ENCODE results near the gene PRG3. TPM values are rescaled to one million over a fixed set of nuclear protein-coding genes. Genes with fewer than 3 reads are reported as not detected.

The PRG3 gene
- total RNA-seq, 1 experiment from 2014 or later = not detected

- Mint-ChIP-seq H3K36me3 (ENCODE audit: insufficient read depth in 1 of 3, low read depth in 3 of 3) (peaks cover 62 to 75% (median 73%) of the 10 kb centered on the region in 3 experiments), H3K27ac (peak overlapping the region in 1 of 3 experiments; percentile 19; a peak in 2 of 7 replicates), H3K9me3 (no peaks in the 10 kb centered on the region; a peak in 1 of 5 replicates), H3K4me3 (no peak overlapping the region), H3K27me3 (ENCODE audit: low read depth) (peaks cover 1% of the 10 kb centered on the region; the same call in 1 of the 2 replicates), H3K4me1 (peaks cover 25 to 26% of the 10 kb centered on the region in 2 experiments)
- Histone ChIP-seq H2AK5ac (ENCODE audit: insufficient read length, low read length) (no peak overlapping the region), H3K23ac (ENCODE audit: insufficient read length, low read depth, low read length) (no peak overlapping the region), H3K4ac (ENCODE audit: low read depth, low read length) (no peak overlapping the region), H3K9ac (ENCODE audit: extremely low read depth, insufficient read length, low read length) (no peak overlapping the region), H3K9me3 (ENCODE audit: control insufficient read depth, low read depth, low read length) (no peaks in the 10 kb centered on the region), H3K56ac (ENCODE audit: insufficient read length, low read depth, low read length) (no peak overlapping the region), H2BK12ac (ENCODE audit: insufficient read length, low read depth, low read length) (no peak overlapping the region), H2BK20ac (ENCODE audit: low read depth, low read length, poor library complexity, severe bottlenecking) (no peak overlapping the region), H3K79me2 (ENCODE audit: insufficient read depth, low read length) (peaks cover 9% of the 10 kb centered on the region), H3K23me2 (ENCODE audit: insufficient read length, low read depth, low read length, poor library complexity, severe bottlenecking) (peaks cover 13% of the 10 kb centered on the region), H3K4me1 (ENCODE audit: insufficient read depth, low read length) (peaks cover 8% of the 10 kb centered on the region; the same call in 1 of the 2 replicates), H2BK120ac (ENCODE audit: low read depth, low read length, poor library complexity, severe bottlenecking) (no peak overlapping the region), H3K27me3 (ENCODE audit: insufficient read depth, low read length) (no peaks in the 10 kb centered on the region), H3K4me2 (ENCODE audit: insufficient read depth, insufficient read length, low read length) (no peak overlapping the region), H3K18ac (ENCODE audit: insufficient read length, low read depth, low read length) (no peak overlapping the region), H2AFZ (ENCODE audit: low read length) (no peak overlapping the region), H4K20me1 (ENCODE audit: control insufficient read depth, insufficient read depth, insufficient read length) (no peaks in the 10 kb centered on the region), H2BK15ac (ENCODE audit: low read depth, low read length) (no peak overlapping the region), H3K27ac (ENCODE audit: insufficient read length, low read depth, low read length) (no peak overlapping the region), H3K14ac (ENCODE audit: insufficient read depth, low read length) (no peak overlapping the region), H3T11ph (ENCODE audit: low read length) (no peak overlapping the region), H4K8ac (replicated peaks; ENCODE audit: insufficient read length, low read depth, low read length) (no peak overlapping the region), H3K79me1 (ENCODE audit: insufficient read depth, low read depth, low read length, poor library complexity, severe bottlenecking) (peaks cover 9% of the 10 kb centered on the region), H2BK5ac (ENCODE audit: insufficient read length, low read length) (no peak overlapping the region), H4K91ac (ENCODE audit: insufficient read length, low read depth, low read length) (no peak overlapping the region), H4K5ac (ENCODE audit: insufficient read length, low read depth, low read length) (no peak overlapping the region)
- no CpG with 5 or more reads among the region's 5 CpGs for WGBS (ENCODE audit: extremely low coverage, insufficient read length, low lambda C conversion rate)
- TF ChIP-seq CTCF (conservative IDR thresholded peaks at IDR 0.05) = no peak
- no peak for DNase-seq
These were observed 53.2 kb downstream of the PRG3 start for GRCh38 chr11:57327721-57328120.

Other genes with a start within 250 kb of the PRG3 start
- 0.90 and 1.0 TPM in 2 replicates for gene LRRC55, start 199.2 kb downstream of the PRG3 start, total RNA-seq (2021)
- 0.37 and 0.39 TPM in 2 replicates for gene APLNR, start 143.9 kb downstream of the PRG3 start, total RNA-seq (2021)
- gene TNKS1BP1, start 56.2 kb downstream of the PRG3 start, total RNA-seq (2021) = 130 and 140 TPM in 2 replicates
- 202 and 205 TPM in 2 replicates for gene SSRP1, start 45.3 kb downstream of the PRG3 start, total RNA-seq (2021)
- gene P2RX3, start 42.8 kb downstream of the PRG3 start, total RNA-seq (2021) = 0.15 and 0.22 TPM in 2 replicates
- 0.31 TPM in 1 of 2 replicates, not detected in the other for gene PRG2, start 9.5 kb upstream of the PRG3 start, total RNA-seq (2021)
- gene SLC43A3, start 46.0 kb upstream of the PRG3 start, total RNA-seq (2021) = 21.4 and 21.9 TPM in 2 replicates
- gene RTN4RL2, start 79.4 kb upstream of the PRG3 start, total RNA-seq (2021) = 7.0 and 7.1 TPM in 2 replicates
- gene SLC43A1, start 134.6 kb upstream of the PRG3 start, total RNA-seq (2021) = 16.3 and 17.0 TPM in 2 replicates
- gene TIMM10, start 149.6 kb upstream of the PRG3 start, total RNA-seq (2021) = 126 and 130 TPM in 2 replicates
- gene SMTNL1, start 156.4 kb upstream of the PRG3 start, total RNA-seq (2021) = 0.18 TPM in 1 of 2 replicates, not detected in the other
- gene UBE2L6, start 186.5 kb upstream of the PRG3 start, total RNA-seq (2021) = 38.2 and 38.9 TPM in 2 replicates
- 35.2 and 37.9 TPM in 2 replicates for gene SERPING1, start 216.5 kb upstream of the PRG3 start, total RNA-seq (2021)

Data from H9 (cell line).